Vagina (tissue), 2 donors: Measurements from ENCODE around the gene KRT33B.

Source experiments
- CTCF ChIP-seq, 3 experiments: fragments of 450-650 bp in 2 of 3; fragments of 200-600 bp in 1 of 3; sonication (generic) in 1 of 3; IDR thresholded peaks; one replicate each; pipeline ENCODE4 v1.5.1; 2017 to 2019; ENCODE audit warnings: antibody characterized with exemption in 3 of 3, mild to moderate bottlenecking in 2 of 3, moderate library complexity in 2 of 3
- POLR2A ChIP-seq, 2 donors: fragments of 450-650 bp; IDR thresholded peaks; one replicate each; pipeline ENCODE4 v1.6.1; 2017; ENCODE audit warnings: antibody characterized with exemption in 2 of 2, mild to moderate bottlenecking in 2 of 2, moderate library complexity in 2 of 2
- POLR2AphosphoS5 ChIP-seq, 2 donors: sonication (generic); formaldehyde crosslinking; IDR thresholded peaks; one replicate each; pipeline ENCODE4 v1.9.0; 2017; ENCODE audit warnings: antibody characterized with exemption in 2 of 2, mild to moderate bottlenecking in 2 of 2, low read depth in 1 of 2; ENCODE audit not compliant: insufficient read depth in 1 of 2

DNA sequence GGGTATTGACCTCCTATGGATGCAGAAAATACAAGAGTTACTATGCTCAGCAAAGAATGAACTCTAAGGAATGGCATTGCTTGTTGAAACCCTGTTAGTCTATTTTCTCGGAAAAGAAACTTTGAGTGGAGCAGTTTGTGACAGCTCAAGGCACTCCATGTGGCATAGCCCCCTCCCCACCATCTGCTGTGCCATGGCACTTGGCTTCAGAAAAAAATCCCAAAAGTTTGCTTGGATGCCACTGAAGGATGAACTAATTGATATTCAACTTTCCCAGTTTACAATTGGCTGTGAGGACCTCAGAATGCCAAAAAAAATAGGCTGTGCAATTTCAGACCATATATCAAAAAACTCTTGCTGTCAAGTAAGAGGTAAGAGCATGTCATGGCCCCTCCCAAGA, 26.0 kb upstream of the KRT33B start:
- TF ChIP-seq CTCF (IDR thresholded peaks at IDR 0.05) (no peak), POLR2AphosphoS5 (IDR thresholded peaks at IDR 0.05; ENCODE audit: insufficient read depth in 1 of 2, low read depth in 1 of 2) (no peak), POLR2A (IDR thresholded peaks at IDR 0.05) (no peak)
